ENCODE results near the gene CNGA3.

CNGA3 gene

GRCh38 chr2:98445177-98445682 is 99.0 kb downstream of the CNGA3 start:
- no peak for DNase-seq

DNA sequence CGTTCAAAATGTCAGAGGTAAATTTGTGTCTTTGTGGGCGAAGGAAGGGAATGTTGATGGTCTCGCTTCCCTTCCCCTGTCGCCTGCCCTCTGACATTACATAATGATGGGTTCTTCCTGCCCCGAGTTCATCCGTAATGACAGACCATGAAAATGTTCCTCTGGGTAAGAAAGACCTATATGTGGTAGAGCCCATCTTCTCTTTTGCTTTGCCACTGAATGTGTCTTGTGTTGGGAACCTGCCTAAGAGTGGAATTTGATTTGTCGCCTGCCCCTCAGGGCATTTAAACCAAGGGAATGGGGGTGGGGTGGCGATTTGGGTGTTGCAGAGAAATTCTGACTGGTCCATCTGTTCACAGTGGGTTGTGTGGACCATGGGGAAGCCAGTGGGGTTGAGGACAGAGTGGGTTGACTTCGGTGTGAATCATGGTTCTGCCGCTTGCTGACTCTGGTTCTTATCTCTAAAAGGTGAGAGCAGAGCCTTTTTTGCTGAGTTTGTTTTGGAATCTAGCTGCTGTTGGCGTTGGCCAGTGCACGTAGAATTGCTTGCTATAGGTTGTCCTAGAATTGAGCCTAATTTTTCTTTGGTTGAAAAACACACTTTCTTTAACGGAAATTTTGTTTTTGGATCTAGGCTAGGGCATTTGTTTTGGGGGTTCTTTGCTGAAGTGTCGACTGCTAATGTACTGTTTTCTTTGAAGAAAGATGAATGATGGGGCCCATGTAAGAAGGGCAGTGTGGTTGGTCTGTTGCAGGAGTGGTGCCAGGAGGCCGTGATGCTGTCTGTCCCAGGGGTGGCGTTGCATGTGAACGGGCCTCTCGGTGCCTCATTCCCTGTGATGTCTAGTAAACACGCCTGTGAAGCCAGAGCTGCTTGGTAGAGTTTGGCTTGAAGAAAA is 99.7 kb downstream of the CNGA3 start:
- DNase-seq, result no peak

DNA sequence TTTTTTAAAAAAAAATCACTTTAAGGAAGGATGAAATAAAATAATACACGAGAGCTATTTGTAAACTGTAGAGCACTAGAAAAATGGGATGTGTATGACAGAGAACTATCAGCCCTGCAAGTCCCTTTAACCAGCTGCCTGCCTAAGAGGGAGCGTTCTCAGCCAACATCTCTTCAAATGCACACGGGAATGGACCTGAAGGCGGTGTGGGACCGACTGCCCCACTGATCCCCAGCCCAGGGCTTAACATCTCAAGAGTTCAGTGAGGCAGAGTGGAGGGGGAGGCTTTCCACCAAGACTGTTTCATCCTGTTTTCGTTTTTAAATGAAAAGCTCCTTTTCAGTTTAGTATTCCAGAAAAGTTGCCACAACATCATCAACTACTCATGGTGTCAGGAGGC is 100.6 kb downstream of the CNGA3 start:
- DNase-seq, result no peak

All from fibroblast of upper back skin (primary cell).